NT2/D1 (cell line): Measurements from ENCODE around the gene CCDC134.

Source experiments
- YY1 ChIP-seq: IDR thresholded peaks from 2 replicates; pipeline ENCODE4 v1.6.1; 2011; ENCODE audit not compliant: insufficient read length, insufficient read depth
- ZNF274 ChIP-seq: IDR thresholded peaks from 2 replicates; pipeline ENCODE4 v1.6.1; 2011; ENCODE audit warnings: mild to moderate bottlenecking, low read depth, low read length

DNA sequence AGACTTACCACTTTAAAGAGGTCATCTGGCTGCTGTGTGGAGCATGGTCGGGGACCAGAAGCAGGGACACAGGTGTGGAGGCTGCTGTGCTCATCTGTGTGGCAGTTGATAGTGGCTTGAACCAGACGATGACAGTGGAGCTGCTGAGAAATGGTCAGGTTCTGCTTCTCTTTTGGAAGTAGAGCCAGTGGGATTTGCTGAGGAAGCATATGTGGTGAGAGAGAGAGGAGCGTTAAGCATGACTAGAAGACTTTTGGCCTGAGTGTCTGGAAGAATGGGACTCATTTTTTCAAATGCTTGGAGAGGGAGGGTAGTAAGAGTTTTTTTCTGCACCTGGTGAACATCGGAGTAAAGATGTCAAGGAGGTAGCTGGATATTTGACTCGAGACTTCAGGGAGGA lies 20.0 kb downstream of the CCDC134 start:
- TF ChIP-seq YY1 (no peak), ZNF274 (no peak)
